SK-N-SH (cell line): ENCODE results near the gene EML5. TPM values are rescaled to one million over a fixed set of nuclear protein-coding genes. Genes with fewer than 3 reads are reported as not detected.

ENCODE experiments used
- CTCF ChIA-PET: fragments of 300-600, 350-600 bp; formaldehyde crosslinking; extraction: SDS; loops from one replicate; lab custom pipeline; 2021; lab: Yijun Ruan, JAX
- POLR2A ChIA-PET: fragments of 350-600 bp; sonication (Branson Sonifier 250); formaldehyde crosslinking; extraction: SDS; loops from one replicate; lab custom pipeline; 2020; ENCODE audit warnings: antibody characterized with exemption, inconsistent platforms; lab: Yijun Ruan, JAX
- DNase-seq: peaks from one replicate; pipeline ENCODE4 v3.0.0; 2012
- H2AFZ ChIP-seq: fragments of 200-600 bp; sonication (generic); 2 replicates; pipeline ENCODE4 v1.8.1; 2016; ENCODE audit warnings: antibody characterized with exemption, mild to moderate bottlenecking, low read depth
- H3F3A ChIP-seq: fragments of 200-600 bp; sonication (generic); replicated peaks from 2 replicates; pipeline ENCODE3; 2016; ENCODE audit warnings: antibody characterized with exemption, mild to moderate bottlenecking; ENCODE audit not compliant: insufficient read depth
- H3K27ac ChIP-seq, 2 experiments: fragments of 200-500 bp in 1 of 2; fragments of 200-600 bp in 1 of 2; sonication (Bioruptor generic) in 1 of 2; sonication (generic), shearing (Covaris generic) in 1 of 2; 2 replicates each; pipeline versions ENCODE4 v1.5.1 to v1.6.1; 2014 to 2016; ENCODE audit warnings: low read depth in 2 of 2, inconsistent platforms in 1 of 2, low read length in 1 of 2, mild to moderate bottlenecking in 1 of 2, mixed read lengths in 1 of 2
- H3K27me3 ChIP-seq: fragments of 200-600 bp; sonication (generic), shearing (Covaris generic); 2 replicates; pipeline ENCODE4 v1.6.1; 2016; ENCODE audit warnings: mixed run types; ENCODE audit not compliant: insufficient read depth
- H3K36me3 ChIP-seq, 2 experiments: fragments of 200-500 bp in 1 of 2; fragments of 200-600 bp in 1 of 2; sonication (Bioruptor generic) in 1 of 2; sonication (generic) in 1 of 2; replicated peaks in 1 of 2; 2 replicates each; pipeline versions ENCODE3 to v1.5.1; 2014 to 2016; ENCODE audit warnings: low read length in 1 of 2, mild to moderate bottlenecking in 1 of 2; ENCODE audit not compliant: insufficient read depth in 2 of 2, control insufficient read depth in 1 of 2
- H3K4me1 ChIP-seq, 2 experiments: fragments of 200-500 bp in 1 of 2; fragments of 200-600 bp in 1 of 2; sonication (Bioruptor generic) in 1 of 2; sonication (generic), shearing (Covaris generic) in 1 of 2; 2 replicates each; pipeline versions ENCODE4 v1.5.1 to v1.6.1; 2014 to 2016; ENCODE audit warnings: low read depth in 1 of 2, low read length in 1 of 2, mixed run types in 1 of 2; ENCODE audit not compliant: insufficient read depth in 2 of 2, control insufficient read depth in 1 of 2
- H3K4me2 ChIP-seq: fragments of 200-600 bp; sonication (generic), shearing (Covaris generic); 2 replicates; pipeline ENCODE4 v1.6.1; 2017; ENCODE audit warnings: mixed run types
- H3K4me3 ChIP-seq, 2 experiments: fragments of 200-500 bp in 1 of 2; fragments of 200-600 bp in 1 of 2; sonication (Bioruptor generic) in 1 of 2; sonication (generic), shearing (Covaris generic) in 1 of 2; 2 replicates each; pipeline versions ENCODE4 v1.5.1 to v1.8.1; 2014 to 2016; ENCODE audit warnings: low read depth in 2 of 2, inconsistent platforms in 1 of 2, low read length in 1 of 2, mild to moderate bottlenecking in 1 of 2, mixed read lengths in 1 of 2, moderate library complexity in 1 of 2
- H3K79me2 ChIP-seq: fragments of 200-600 bp; sonication (generic); 2 replicates; pipeline ENCODE4 v1.8.1; 2017; ENCODE audit warnings: mild to moderate bottlenecking; ENCODE audit not compliant: insufficient read depth
- H3K9ac ChIP-seq: fragments of 200-600 bp; sonication (generic); 2 replicates; pipeline ENCODE4 v1.6.1; 2017; ENCODE audit warnings: mixed run types
- H3K9me2 ChIP-seq: fragments of 200-600 bp; sonication (generic); 2 replicates; pipeline ENCODE4 v1.6.1; 2017; ENCODE audit warnings: mixed run types
- H3K9me3 ChIP-seq: fragments of 200-600 bp; sonication (generic); 2 replicates; pipeline ENCODE4 v1.6.1; 2017; ENCODE audit warnings: mixed run types, mild to moderate bottlenecking, moderate library complexity
- H4K20me1 ChIP-seq: fragments of 200-600 bp; sonication (generic); 2 replicates; pipeline ENCODE4 v1.6.1; 2017; ENCODE audit warnings: mild to moderate bottlenecking, mixed run types; ENCODE audit not compliant: insufficient read depth
- IRF3 ChIP-seq: fragments of 150-350 bp; IDR thresholded peaks from 2 replicates; pipeline ENCODE4 v1.6.1; 2016; ENCODE audit warnings: mild to moderate bottlenecking, low read depth, low read length
- RAD21 ChIP-seq: IDR thresholded peaks from 2 replicates; pipeline ENCODE4 v1.6.1; 2012; ENCODE audit warnings: mild to moderate bottlenecking, low read length
- TEAD4 ChIP-seq: IDR thresholded peaks from 2 replicates; pipeline ENCODE4 v1.4.0; 2012; ENCODE audit warnings: mild to moderate bottlenecking, borderline replicate concordance; ENCODE audit not compliant: insufficient read depth
- USF2 ChIP-seq: fragments of 150-350 bp; IDR thresholded peaks from 2 replicates; pipeline ENCODE4 v1.6.1; 2017; ENCODE audit warnings: antibody characterized with exemption, low read length, low read depth, borderline replicate concordance
- ZBTB33 ChIP-seq: IDR thresholded peaks from 2 replicates; pipeline ENCODE4 v1.4.0; 2012; ENCODE audit warnings: low read depth, borderline replicate concordance
- WGBS: methylation state at CpG from one replicate; pipeline ENCODE4 v1.1.6; 2017; ENCODE audit warnings: low lambda C conversion rate; 5-methylcytosine and 5-hydroxymethylcytosine counted together
- polyA plus RNA-seq, 3 experiments: library from polyadenylated mRNA; depleted of rRNA; stranded (reverse); fragments of >200 nt; gene quantifications; 2 replicates each; pipeline ENCODE4 v1.2.3, GENCODE V29; 2012
- TF ChIP-seq, protein P1 (sequence below): IDR thresholded peaks from 2 replicates; pipeline ENCODE4; 2012

The EML5 gene
- polyA plus RNA-seq, 1 of the 3 experiments (the other 2 are of a cell fraction): 0.23 TPM

DNA sequence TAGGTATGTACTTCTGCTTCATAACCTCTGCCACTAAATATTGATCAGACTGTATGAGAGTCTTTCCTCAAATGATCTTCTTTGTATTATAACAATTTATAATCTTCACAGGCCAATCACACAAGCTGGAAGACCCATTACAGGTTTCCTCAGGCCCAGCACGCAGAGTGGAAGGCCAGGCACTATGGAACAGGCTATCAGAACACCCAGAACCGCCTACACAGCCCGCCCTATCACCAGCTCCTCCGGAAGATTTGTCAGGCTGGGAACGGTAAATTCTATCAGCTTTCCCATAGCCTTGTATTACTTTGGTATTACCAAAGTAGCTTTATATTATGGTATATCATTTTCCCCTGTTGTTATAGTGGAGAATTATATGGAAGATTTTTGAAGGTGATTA is 48.2 kb upstream of the EML5 start:
- H3K9me2 ChIP-seq: no peaks in the 10 kb centered on the region
- H3K36me3 ChIP-seq: peaks cover 27 to 46% of the 10 kb centered on the region in 2 experiments
- POLR2A ChIA-PET: no interaction called here
- no peaks in the 10 kb centered on the region for H3K9me3 ChIP-seq
- CTCF ChIA-PET: interaction anchor here (0.8 to 3.1 kb wide), 3 partner anchors 11 to 15 kb away, joined by 4 to 8 read pairs (median 7); no protein-coding TSS in a partner anchor
- H3K4me3 ChIP-seq: no peak overlapping the region
- H4K20me1 ChIP-seq: no peaks in the 10 kb centered on the region
- H3K4me2 ChIP-seq: no peak overlapping the region
- DNase-seq: no peak
- TF ChIP-seq IRF3 (no peak), RAD21 (no peak)
- peak overlapping the region in 1 of 2 experiments; percentile 93; a peak in 2 of 4 replicates for H3K27ac ChIP-seq
- WGBS: 91% methylated on average over 5 of the region's 5 CpGs
- peaks cover 9% of the 10 kb centered on the region for H3F3A ChIP-seq
- H3K9ac ChIP-seq: no peak overlapping the region
- H3K27me3 ChIP-seq: no peaks in the 10 kb centered on the region
- peaks cover 20% of the 10 kb centered on the region for H3K79me2 ChIP-seq
- H2AFZ ChIP-seq: no peak overlapping the region
- peaks cover 7 to 30% of the 10 kb centered on the region in 2 experiments; a peak in 3 of 4 replicates for H3K4me1 ChIP-seq

DNA sequence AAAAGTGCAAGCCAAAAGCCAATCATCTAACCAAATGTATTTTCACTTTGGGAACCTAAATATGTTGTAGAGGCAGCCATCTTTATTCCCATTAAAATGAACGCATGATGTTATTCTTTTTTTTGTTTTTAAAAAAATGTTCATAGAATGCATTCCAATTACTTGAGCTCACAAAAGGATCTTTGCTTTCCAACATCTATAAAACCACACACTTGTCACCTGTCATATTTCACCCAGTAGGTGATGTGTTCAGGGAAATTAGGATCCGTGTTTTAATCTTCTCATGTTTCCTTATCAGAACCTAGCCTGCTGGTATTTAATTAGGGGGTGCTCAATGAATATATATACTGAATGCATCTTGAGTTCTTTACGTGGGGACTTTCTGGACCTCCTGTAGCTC is 45.3 kb upstream of the EML5 start:
- WGBS: 89% methylated on average over 3 of the region's 3 CpGs
- TF ChIP-seq, protein P1, sequence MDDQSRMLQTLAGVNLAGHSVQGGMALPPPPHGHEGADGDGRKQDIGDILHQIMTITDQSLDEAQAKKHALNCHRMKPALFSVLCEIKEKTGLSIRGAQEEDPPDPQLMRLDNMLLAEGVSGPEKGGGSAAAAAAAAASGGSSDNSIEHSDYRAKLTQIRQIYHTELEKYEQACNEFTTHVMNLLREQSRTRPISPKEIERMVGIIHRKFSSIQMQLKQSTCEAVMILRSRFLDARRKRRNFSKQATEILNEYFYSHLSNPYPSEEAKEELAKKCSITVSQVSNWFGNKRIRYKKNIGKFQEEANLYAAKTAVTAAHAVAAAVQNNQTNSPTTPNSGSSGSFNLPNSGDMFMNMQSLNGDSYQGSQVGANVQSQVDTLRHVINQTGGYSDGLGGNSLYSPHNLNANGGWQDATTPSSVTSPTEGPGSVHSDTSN: peak; percentile 31; the same call in 1 of the 2 replicates
- no peak for TF ChIP-seq USF2
- no peak for TF ChIP-seq TEAD4
- TF ChIP-seq ZBTB33: no peak

More for the DNA sequence above, 45.3 kb upstream of the EML5 start:
- H3F3A ChIP-seq: peaks cover 29% of the 10 kb centered on the region
- no peaks in the 10 kb centered on the region for H3K27me3 ChIP-seq
- no peak for DNase-seq
- no peak overlapping the region for H2AFZ ChIP-seq
- H3K27ac ChIP-seq: peak overlapping the region in 1 of 2 experiments; percentile 93; a peak in 2 of 4 replicates
- POLR2A ChIA-PET: interaction anchor here (0.7 to 3.0 kb wide), 3 partner anchors 13 to 148 kb away, joined by 3 to 11 read pairs (median 7); partner anchors contain the start of gene TTC8
- no peaks in the 10 kb centered on the region for H3K9me2 ChIP-seq
- CTCF ChIA-PET: interaction anchor here (0.6 to 3.0 kb wide), 5 partner anchors 10 to 489 kb away, joined by 3 to 13 read pairs (median 3); no protein-coding TSS in a partner anchor
- peaks cover 19 to 23% of the 10 kb centered on the region in 2 experiments for H3K36me3 ChIP-seq
- H3K4me3 ChIP-seq: no peak overlapping the region
- peaks cover 18 to 45% of the 10 kb centered on the region in 2 experiments for H3K4me1 ChIP-seq
- peaks cover 34% of the 10 kb centered on the region for H3K79me2 ChIP-seq
- H3K9ac ChIP-seq: no peak overlapping the region
- no peaks in the 10 kb centered on the region for H3K9me3 ChIP-seq
- no peak overlapping the region for H3K4me2 ChIP-seq
- no peaks in the 10 kb centered on the region for H4K20me1 ChIP-seq
